T-helper 2 cell (primary cell): Measurements from ENCODE around the gene WRAP73.

Source experiments
- DNase-seq, 5 experiments: peaks; one replicate each; pipeline versions ENCODE4 v3.0.0 to v3.0.0-alpha.2; 2012 to 2022

Gene WRAP73

GRCh38 chr1:3681898-3682806, 32.2 kb upstream of the WRAP73 start:
- DNase-seq, result no peak

DNA sequence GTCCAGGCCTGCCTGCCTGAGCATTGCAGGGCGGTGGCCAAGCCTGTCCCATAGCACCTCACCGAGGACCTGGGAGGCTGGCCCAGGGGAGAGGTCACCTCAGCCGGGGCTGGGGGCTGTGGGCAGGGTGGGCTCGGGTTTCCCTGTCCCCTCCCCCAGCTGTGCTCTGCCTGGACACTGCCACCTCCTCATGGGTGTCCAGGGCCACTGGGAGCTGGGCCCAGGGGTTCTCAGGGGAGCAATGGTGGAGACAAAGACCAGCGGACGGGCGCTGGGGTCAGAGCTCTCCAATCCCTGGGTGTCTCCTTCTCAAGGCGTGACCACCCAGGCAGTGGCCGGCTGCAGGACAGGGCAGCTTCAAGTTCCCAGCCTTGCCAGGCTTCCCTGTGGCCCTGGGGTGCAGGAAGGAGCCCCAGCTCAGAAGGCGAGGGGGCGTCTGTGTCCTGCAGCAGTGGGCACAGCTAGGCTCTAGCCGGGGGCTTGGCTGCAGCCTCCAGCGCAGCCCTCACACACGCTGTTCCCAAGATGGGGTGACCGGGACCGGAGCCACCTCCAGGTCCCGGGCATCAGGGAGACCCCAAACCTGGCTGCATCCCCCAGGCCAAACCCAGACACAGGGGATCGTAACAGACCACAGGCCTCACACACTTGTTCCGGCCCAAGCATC, 31.5 kb upstream of the WRAP73 start:
- no peak for DNase-seq

- DNase-seq, result no peak
These were observed 30.8 kb upstream of the WRAP73 start for GRCh38 chr1:3680488-3681230.

DNA sequence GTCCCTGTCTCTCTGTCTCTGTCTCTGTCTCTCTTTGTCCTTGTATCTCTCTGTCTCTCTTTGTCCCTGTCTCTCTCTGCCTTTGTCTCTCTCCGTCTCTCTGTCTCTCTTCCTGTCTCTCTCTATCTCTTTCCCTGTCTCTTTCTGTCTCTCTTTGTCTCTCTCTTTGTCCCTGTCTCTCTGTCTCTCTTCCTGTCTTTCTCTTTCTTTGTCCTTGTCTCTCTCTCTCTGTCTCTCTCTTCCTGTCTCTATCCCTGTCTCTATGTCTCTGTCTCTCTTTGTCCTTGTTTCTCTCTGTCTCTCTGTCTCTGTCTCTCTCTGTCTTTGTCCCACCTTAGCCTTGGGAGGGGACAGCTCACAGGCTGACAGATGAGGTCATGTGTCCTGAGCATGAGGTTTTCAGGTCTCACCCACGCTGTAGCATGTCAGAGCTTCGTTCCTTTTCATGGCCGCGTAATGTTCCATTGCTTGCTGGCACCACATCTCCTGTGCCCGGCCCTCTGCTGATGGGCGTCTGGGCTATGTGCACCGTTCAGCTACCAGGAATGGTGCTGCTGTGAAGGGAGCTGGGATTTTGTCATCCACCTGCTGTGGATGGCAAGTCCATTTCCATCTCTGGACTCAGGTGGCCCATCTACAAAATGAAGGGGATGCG, 30.0 kb upstream of the WRAP73 start:
- DNase-seq, result no peak

- no peak for DNase-seq
These were observed 29.2 kb upstream of the WRAP73 start for GRCh38 chr1:3679098-3679555.

DNA sequence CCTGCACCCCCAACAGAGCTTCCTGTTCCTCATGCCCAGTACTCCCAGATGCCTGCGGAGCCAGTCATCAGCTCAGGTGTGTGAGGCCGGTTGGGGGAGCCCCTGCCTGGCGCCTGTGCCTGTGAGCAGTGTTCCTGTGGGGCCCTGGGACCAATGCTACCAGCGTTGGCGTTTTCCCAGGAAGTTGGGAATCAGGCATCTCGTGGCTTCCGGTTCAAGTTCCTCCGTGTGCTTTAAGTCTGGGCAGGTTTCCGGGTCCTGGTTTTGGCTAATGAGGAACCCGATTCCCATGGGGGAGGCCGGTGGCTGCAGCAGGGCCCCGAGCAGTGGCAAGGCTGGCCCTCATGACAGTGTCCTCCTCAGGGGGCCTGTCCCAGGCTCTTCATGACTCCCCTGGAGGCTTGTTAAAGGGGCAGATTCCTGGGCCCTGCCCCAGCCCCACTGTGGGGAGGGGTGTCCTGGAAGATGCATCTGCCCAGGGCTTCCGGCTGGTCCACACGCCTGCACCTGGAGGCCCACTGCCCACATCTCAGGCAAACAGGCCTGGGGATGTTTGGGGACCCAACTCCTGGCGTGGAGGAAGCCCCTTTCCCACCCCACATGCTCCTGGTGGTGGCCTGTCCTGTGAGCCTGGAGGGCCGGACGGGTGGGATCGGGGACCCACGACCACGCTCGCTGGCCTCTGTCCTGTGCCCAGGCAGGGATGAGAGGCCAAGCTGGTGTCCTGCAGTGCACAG, 28.6 kb upstream of the WRAP73 start:
- no peak for DNase-seq

DNA sequence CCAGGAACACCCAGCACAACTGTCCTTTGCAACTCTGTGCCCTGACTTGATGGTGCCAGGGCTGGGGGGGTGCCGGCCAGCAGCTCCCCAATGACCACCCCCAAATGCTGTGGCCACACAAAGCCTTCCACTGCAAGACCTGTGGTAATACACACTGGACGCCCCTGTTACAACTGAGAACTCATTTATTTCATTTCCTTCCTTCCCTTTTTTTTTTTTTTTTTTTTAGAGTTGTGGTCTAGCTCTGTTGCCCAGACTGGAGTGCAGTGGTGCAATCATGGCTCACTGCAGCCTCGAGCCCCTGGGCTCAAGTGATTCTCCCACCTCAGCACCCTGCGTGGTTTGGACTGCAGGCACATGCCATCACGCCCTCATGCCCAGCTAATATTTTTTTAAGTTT, 27.6 kb upstream of the WRAP73 start:
- no peak for DNase-seq

DNA sequence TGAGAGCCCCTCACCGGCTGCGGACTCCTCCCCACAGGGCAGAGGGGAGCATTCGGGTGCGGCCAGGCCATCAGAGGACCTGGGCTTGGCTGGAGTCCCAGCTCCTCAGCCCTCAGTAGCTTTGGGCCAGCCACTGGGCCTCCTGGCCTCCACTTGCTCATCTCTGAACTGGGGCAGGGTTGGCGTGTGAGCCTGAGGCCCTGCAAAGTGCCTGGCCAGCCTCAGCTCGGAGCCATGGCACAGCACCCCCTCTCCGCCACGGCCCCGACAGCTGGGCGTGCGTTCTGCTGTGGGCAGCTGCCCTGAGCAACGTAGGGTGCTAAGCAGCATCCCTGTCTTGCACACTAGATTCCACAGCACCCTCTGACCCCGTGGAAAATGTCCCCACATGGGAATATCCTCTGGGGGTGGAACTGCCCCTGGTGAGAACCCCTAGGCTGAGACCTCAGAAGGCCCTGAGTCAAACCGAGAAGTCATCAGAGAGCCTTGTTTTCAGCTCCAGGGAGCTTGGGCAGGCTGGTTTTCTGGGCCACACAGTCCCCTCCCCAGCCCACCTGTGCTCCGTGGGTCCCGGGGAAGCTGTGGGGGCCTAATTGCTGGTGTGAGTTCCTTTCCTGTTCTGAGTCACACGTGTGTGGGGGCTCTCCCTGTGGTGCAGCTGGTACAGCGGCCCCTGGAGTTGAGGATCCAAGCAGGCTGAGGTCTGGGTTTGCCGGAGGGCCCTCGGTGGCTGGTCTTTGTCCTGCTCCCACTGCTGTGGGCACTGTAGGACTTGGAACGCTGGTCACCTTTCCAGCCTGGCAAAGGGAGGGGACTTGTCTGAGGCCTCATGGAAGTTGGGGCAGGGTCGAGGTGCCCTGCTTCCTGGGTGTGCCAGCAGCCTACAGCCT, 26.9 kb upstream of the WRAP73 start:
- peak in 1 of 5 experiments; percentile 22 for DNase-seq

DNA sequence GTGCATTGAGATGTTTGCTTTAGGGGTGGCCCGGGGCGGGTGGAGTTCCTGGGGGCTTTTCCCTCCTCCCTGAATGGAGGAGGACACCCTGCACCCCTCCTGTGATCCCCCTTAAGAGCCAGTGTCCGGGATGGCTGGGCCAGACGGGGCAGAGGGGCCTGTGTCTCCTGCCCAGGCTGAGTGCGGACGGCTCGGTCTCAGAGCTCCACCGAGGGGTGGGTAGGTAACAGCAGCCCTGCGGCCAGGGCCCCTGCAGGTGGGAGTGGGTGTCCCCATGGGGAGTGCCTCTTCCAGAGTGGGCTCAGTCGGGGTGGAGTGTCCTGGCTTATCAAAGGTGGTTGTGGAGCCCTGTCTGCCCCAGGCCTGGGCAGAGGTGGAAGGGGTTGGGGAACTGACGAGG, 25.5 kb upstream of the WRAP73 start:
- no peak for DNase-seq

DNA sequence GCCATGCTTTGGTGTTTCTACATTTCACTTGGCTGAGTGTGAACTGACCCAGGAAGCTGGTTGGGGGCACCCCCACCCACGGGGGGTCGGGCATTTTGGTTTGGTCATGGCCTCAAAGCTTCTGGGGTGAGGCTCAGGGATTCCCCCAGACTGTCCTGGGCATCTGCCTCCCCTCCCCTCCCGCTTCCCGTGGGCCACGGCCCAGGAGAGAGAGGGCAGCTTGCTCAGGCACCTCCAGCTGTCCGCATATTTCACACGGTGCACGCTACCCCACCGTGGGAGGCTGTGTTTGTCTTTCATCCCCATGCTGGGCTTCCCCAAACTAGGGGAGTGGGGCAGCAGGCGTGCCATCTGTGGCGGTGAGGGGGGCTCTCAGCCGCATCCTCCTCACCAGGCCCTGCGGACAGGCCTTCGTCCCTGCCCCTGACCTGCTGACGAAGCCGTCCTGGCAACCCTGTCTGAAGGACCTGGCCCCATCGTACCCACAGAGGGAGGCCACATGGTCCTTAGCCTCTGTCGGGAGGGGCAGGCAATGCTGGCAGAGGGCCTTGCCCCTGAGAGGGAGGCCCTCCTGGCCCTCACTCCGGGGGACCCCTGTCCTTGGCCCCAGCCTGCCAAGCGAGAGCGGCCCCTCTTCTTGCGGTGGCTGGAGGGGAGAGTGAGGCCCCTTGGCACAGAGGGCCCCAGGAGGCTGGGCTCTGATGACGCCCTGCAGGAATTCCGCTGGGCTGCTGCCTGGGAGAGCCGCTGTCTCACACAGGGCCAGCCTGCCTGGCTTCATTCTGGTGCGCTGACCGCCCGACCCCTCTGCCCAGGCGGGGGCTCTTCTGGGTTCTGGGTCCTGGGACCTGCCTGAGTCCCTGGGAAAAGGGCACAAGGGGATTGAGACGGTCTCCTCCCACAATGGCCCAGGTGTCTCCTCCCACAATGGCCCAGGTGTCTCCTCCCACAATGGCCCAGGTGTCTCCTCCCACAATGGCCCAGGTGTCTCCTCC, 24.5 kb upstream of the WRAP73 start:
- no peak for DNase-seq

- DNase-seq, result no peak
These were observed 23.6 kb upstream of the WRAP73 start for GRCh38 chr1:3673381-3674099.

- no peak for DNase-seq
These were observed 23.1 kb upstream of the WRAP73 start for GRCh38 chr1:3672971-3673361.

GRCh38 chr1:3672231-3672970, 22.5 kb upstream of the WRAP73 start:
- no peak for DNase-seq

GRCh38 chr1:3671371-3672180, 21.7 kb upstream of the WRAP73 start:
- no peak for DNase-seq

- peak in 1 of 5 experiments; percentile 3 for DNase-seq
These were observed 20.9 kb upstream of the WRAP73 start for GRCh38 chr1:3670823-3671265.

DNA sequence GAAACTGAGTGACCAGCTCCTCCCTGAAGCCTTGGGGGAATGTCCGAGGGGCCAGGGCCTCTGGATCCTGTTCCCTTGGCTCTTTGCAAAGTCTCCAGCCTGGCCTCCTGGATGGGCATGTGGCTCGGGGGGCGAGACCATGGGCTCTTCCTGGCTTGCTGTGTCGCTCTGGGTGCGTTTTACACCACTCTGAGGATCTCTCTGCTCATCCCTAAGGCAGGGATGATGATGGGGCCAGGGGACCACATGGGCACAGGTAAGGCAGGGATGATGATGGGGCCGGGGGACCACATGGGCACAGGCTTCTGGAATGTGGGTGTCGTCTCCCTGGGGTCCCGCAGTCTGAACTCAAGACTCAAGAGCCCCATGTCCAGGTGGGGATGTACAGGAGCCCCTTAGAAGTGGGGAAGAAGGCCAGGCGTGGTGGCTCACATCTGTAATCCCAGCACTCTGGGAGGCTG, 20.1 kb upstream of the WRAP73 start:
- peak in 1 of 5 experiments; percentile 1 for DNase-seq

GRCh38 chr1:3669421-3669821, 19.5 kb upstream of the WRAP73 start:
- peak in 1 of 5 experiments; percentile 3 for DNase-seq
